Smooth muscle cell (in vitro differentiated cells): Measurements from ENCODE around the gene ADM5. TPM values are rescaled to one million over a fixed set of nuclear protein-coding genes. Genes with fewer than 3 reads are reported as not detected.

ENCODE experiments used
- DNase-seq: peaks from one replicate; lab custom pipeline; 2025; ENCODE audit not compliant: unreplicated experiment; lab: John Stamatoyannopoulos, UW
- H2AFZ ChIP-seq: fragments of 200-600 bp; sonication (generic); 2 replicates; pipeline ENCODE4 v1.6.0; 2016; ENCODE audit warnings: antibody characterized with exemption, low read depth, mild to moderate bottlenecking
- H3F3A ChIP-seq: fragments of 200-600 bp; sonication (generic); 2 replicates; pipeline ENCODE4 v1.6.0; 2017; ENCODE audit warnings: antibody characterized with exemption, low read depth
- H3K27ac ChIP-seq: fragments of 200-600 bp; sonication (generic); 2 replicates; pipeline ENCODE4 v1.5.1; 2016; ENCODE audit warnings: low read depth, mild to moderate bottlenecking
- H3K27me3 ChIP-seq: fragments of 200-600 bp; sonication (generic); 2 replicates; pipeline ENCODE4 v1.6.1; 2016; ENCODE audit warnings: low read depth, mild to moderate bottlenecking
- H3K36me3 ChIP-seq: fragments of 200-600 bp; sonication (generic); 2 replicates; pipeline ENCODE4 v1.5.1; 2016; ENCODE audit warnings: low read depth
- H3K4me1 ChIP-seq: fragments of 200-600 bp; sonication (generic); 2 replicates; pipeline ENCODE4 v1.5.1; 2016; ENCODE audit warnings: low read depth
- H3K4me2 ChIP-seq: fragments of 200-600 bp; sonication (generic); 2 replicates; pipeline ENCODE4 v1.6.0; 2016; ENCODE audit warnings: mild to moderate bottlenecking
- H3K4me3 ChIP-seq: fragments of 200-600 bp; sonication (generic); 2 replicates; pipeline ENCODE4 v1.5.1; 2016; ENCODE audit warnings: mild to moderate bottlenecking
- H3K79me2 ChIP-seq: fragments of 200-600 bp; sonication (generic); 2 replicates; pipeline ENCODE4 v1.6.0; 2016; ENCODE audit warnings: low read depth, mild to moderate bottlenecking
- H3K9ac ChIP-seq: fragments of 200-600 bp; sonication (generic); 2 replicates; pipeline ENCODE4 v1.6.0; 2016; ENCODE audit warnings: low read depth
- H3K9me3 ChIP-seq: fragments of 200-600 bp; sonication (generic); replicated peaks from 2 replicates; pipeline ENCODE4 v1.5.1; 2016; ENCODE audit warnings: low read depth
- H4K20me1 ChIP-seq: fragments of 200-600 bp; sonication (generic); 2 replicates; pipeline ENCODE4 v1.6.0; 2016; ENCODE audit warnings: low read depth
- CTCF ChIP-seq: fragments of 200-600 bp; sonication (generic); IDR thresholded peaks from 2 replicates; pipeline ENCODE4 v1.5.1; 2017; ENCODE audit warnings: borderline replicate concordance, mild to moderate bottlenecking, antibody characterized with exemption; ENCODE audit not compliant: insufficient read depth, poor library complexity, severe bottlenecking
- WGBS: methylation state at CpG from one replicate; pipeline ENCODE4 v1.1.7; 2016; ENCODE audit warnings: low lambda C conversion rate; 5-methylcytosine and 5-hydroxymethylcytosine counted together
- polyA plus RNA-seq: library from polyadenylated mRNA; unstranded; fragments of >200 nt; fragmentation: Nextera tagmentation; extraction: Ambion mirVana; gene quantifications from 2 replicates; pipeline ENCODE4 v1.2.1, GENCODE V29; 2016
- total RNA-seq: library from RNA; depleted of rRNA; stranded (reverse); fragments of >200 nt; gene quantifications from 2 replicates; pipeline ENCODE4 v1.2.3, GENCODE V29; 2014

ADM5 gene
- total and polyA plus RNA-seq, 2 experiments from 2014 or later: 1.7 to 3.6 TPM

- no peak overlapping the region for H3K4me3 ChIP-seq
- H2AFZ ChIP-seq: no peak overlapping the region
- no peaks in the 10 kb centered on the region for H3K4me1 ChIP-seq
- H3K36me3 ChIP-seq: no peaks in the 10 kb centered on the region
- WGBS: 84% methylated on average over 6 of the region's 6 CpGs
- no peaks in the 10 kb centered on the region for H4K20me1 ChIP-seq
- H3K27ac ChIP-seq: no peak overlapping the region
- H3F3A ChIP-seq: no peaks in the 10 kb centered on the region
- H3K9me3 ChIP-seq: no peaks in the 10 kb centered on the region
- TF ChIP-seq CTCF: no peak
- no peak for DNase-seq
- no peak overlapping the region for H3K4me2 ChIP-seq
- H3K27me3 ChIP-seq: no peaks in the 10 kb centered on the region
- no peaks in the 10 kb centered on the region for H3K79me2 ChIP-seq
- no peak overlapping the region for H3K9ac ChIP-seq
Measured at GRCh38 chr19:49696115-49696514, 6.7 kb downstream of the ADM5 start.

GRCh38 chr19:49696865-49697264 is 7.5 kb downstream of the ADM5 start:
- no peaks in the 10 kb centered on the region for H3K9me3 ChIP-seq
- no peaks in the 10 kb centered on the region for H4K20me1 ChIP-seq
- no peaks in the 10 kb centered on the region for H3K27me3 ChIP-seq
- TF ChIP-seq CTCF: no peak
- H3K4me2 ChIP-seq: no peak overlapping the region
- 98% methylated on average over 7 of the region's 7 CpGs for WGBS
- H3F3A ChIP-seq: no peaks in the 10 kb centered on the region
- H3K79me2 ChIP-seq: no peaks in the 10 kb centered on the region
- H3K4me3 ChIP-seq: no peak overlapping the region
- H2AFZ ChIP-seq: no peak overlapping the region
- DNase-seq: no peak
- H3K9ac ChIP-seq: no peak overlapping the region
- H3K4me1 ChIP-seq: no peaks in the 10 kb centered on the region
- H3K36me3 ChIP-seq: no peaks in the 10 kb centered on the region
- no peak overlapping the region for H3K27ac ChIP-seq

GRCh38 chr19:49699364-49699763 is 10.0 kb downstream of the ADM5 start:
- WGBS: 97% methylated on average over 5 of the region's 5 CpGs
- H3K79me2 ChIP-seq: no peaks in the 10 kb centered on the region

More at GRCh38 chr19:49699364-49699763, 10.0 kb downstream of the ADM5 start:
- DNase-seq: no peak
- Histone ChIP-seq H3K4me1 (no peaks in the 10 kb centered on the region), H3K27me3 (no peaks in the 10 kb centered on the region), H3K4me2 (no peak overlapping the region), H3K4me3 (no peak overlapping the region), H3K36me3 (no peaks in the 10 kb centered on the region), H3K9ac (no peak overlapping the region), H2AFZ (no peak overlapping the region), H4K20me1 (no peaks in the 10 kb centered on the region), H3K9me3 (no peaks in the 10 kb centered on the region), H3F3A (no peaks in the 10 kb centered on the region), H3K27ac (no peak overlapping the region)
- no peak for TF ChIP-seq CTCF
